Measurements from ENCODE around the gene PTPRJ. TPM values are rescaled to one million over a fixed set of nuclear protein-coding genes. Genes with fewer than 3 reads are reported as not detected.

Gene PTPRJ
- total RNA-seq, 3 donors from 2014 or later = 14.6 to 15.7 (median 14.7) TPM

DNA sequence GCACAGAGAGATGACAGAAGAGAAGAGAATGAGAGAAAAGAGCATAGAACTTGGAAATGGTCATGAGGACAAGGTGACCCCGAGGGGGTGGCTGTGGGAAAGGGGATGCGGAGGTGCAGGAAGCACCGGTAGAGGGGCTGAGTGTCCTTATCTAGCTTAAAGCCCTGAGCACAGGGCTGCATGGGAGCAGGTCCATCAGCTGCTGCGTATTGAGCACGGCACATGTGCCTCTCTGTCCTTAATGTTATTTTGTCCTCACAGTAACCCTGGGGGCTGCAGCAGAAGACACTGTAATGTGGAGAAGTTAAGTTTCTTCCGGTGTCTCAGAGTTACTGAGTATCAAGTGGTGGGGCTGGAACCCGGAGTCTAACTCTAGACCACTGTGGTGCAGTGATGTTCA is 141.9 kb downstream of the PTPRJ start:
- no peak for DNase-seq (ENCODE audit: low spot score in 2 of 2)
- no peak overlapping the region for H3K4me3 ChIP-seq
- no peaks in the 10 kb centered on the region for H3K27me3 ChIP-seq
- H3K9me3 ChIP-seq = no peaks in the 10 kb centered on the region
- no peak overlapping the region for H3K27ac ChIP-seq
- intact Hi-C loops (cut with DNase I; ENCODE audit: low total_unique reads) = no loop called here
- TF ChIP-seq POLR2AphosphoS5 (IDR thresholded peaks at IDR 0.05) = no peak
- TF ChIP-seq, protein P1, sequence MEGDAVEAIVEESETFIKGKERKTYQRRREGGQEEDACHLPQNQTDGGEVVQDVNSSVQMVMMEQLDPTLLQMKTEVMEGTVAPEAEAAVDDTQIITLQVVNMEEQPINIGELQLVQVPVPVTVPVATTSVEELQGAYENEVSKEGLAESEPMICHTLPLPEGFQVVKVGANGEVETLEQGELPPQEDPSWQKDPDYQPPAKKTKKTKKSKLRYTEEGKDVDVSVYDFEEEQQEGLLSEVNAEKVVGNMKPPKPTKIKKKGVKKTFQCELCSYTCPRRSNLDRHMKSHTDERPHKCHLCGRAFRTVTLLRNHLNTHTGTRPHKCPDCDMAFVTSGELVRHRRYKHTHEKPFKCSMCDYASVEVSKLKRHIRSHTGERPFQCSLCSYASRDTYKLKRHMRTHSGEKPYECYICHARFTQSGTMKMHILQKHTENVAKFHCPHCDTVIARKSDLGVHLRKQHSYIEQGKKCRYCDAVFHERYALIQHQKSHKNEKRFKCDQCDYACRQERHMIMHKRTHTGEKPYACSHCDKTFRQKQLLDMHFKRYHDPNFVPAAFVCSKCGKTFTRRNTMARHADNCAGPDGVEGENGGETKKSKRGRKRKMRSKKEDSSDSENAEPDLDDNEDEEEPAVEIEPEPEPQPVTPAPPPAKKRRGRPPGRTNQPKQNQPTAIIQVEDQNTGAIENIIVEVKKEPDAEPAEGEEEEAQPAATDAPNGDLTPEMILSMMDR (IDR thresholded peaks at IDR 0.05) = no peak
- TF ChIP-seq POLR2A (IDR thresholded peaks at IDR 0.05) = no peak
- H3K4me1 ChIP-seq = no peaks in the 10 kb centered on the region
- no peaks in the 10 kb centered on the region for H3K36me3 ChIP-seq

DNA sequence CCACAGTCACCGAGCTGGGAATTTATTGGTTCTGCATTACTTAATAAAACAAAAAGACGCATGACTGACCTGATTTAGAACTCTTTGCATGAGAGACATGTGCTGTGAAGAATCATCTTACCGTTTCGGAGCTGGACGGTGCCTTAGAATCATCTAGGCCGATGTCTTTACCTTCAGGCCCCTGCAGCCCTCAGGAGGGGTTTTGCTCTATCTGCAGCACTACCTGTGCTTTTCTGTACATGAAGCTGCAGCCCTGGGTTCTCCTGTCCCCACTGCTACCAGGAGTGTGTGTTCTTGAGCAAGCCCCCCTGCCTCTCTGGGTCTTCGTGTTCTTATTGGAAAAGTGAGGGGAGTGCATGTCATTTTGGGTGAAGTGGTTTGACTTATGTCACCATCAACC is 142.3 kb downstream of the PTPRJ start:
- no peak for DNase-seq (ENCODE audit: low spot score in 2 of 2)
- TF ChIP-seq, protein P1 (IDR thresholded peaks at IDR 0.05) = no peak
- TF ChIP-seq POLR2A (IDR thresholded peaks at IDR 0.05) (no peak), POLR2AphosphoS5 (IDR thresholded peaks at IDR 0.05) (no peak)
- Histone ChIP-seq H3K36me3 (no peaks in the 10 kb centered on the region), H3K27me3 (no peaks in the 10 kb centered on the region), H3K4me1 (no peaks in the 10 kb centered on the region), H3K27ac (no peak overlapping the region), H3K9me3 (no peaks in the 10 kb centered on the region), H3K4me3 (no peak overlapping the region)
- intact Hi-C loops (cut with DNase I; ENCODE audit: low total_unique reads) = no loop called here

DNA sequence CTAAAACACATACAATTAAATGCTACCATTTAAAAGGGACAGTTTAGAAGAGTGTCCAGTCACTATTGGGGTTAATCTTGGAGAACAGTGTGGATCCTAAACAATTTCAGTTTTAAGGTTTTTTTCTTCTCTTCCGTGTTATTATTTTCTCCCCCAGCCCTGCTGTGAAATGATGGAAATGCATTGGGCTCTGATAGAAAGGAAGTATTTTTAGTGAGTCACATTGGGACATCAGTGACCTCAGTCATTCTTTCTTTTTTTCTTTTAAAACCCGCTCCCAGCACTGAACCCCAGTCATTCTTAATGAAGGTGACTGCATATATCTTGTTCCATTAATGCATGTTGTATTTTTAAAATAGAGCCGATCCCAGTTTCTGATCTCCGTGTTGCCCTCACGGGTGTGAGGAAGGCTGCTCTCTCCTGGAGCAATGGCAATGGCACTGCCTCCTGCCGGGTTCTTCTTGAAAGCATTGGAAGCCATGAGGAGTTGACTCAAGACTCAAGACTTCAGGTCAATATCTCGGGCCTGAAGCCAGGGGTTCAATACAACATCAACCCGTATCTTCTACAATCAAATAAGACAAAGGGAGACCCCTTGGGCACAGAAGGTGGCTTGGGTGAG is 143.0 kb downstream of the PTPRJ start:
- intact Hi-C loops (cut with DNase I; ENCODE audit: low total_unique reads) = no loop called here
- no peak overlapping the region for H3K4me3 ChIP-seq

DNA sequence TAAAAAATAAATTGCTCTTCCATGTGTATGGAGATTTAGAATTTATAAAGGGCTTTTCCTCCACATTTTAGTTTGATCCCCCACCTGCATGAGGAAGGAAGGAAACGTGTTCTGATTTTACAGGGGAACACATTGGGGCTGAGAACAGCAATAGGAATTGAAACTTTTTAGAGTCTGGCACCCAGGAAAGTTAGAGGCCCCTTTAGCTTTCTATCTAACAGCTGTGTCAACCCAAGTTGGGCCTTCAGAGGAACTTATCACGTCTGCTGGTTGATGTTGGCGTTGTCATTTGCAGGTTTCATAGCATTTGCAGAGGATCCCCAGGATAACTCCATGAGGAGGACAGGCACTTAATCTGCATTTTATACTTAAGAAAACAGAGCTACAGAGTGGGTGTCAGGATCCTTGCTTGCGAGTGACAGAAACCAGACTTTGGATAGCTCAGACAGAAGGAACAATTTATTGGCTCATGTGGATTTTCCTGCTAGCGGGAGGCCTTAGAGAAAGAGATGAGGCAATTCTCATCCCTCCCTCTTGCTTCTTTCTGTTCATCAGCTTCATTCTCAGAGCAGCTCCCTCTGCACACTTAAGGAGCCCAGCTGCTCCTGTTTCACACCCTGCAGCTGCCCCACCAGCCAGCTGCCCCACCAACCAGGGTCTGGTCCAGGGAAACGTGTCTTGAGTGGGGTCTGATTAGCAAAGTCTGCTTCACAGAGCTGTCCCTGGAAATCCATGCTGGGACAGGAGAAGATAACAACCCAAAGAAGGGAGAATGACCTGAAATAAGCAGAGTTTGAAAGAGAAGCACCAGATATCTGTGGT is 143.8 kb downstream of the PTPRJ start:
- DNase-seq (ENCODE audit: low spot score in 2 of 2) = no peak

More for the DNA sequence above, 143.0 kb downstream of the PTPRJ start:
- DNase-seq (ENCODE audit: low spot score in 2 of 2) = no peak
- TF ChIP-seq, protein P1 (IDR thresholded peaks at IDR 0.05) = no peak
- no peak for TF ChIP-seq POLR2A (IDR thresholded peaks at IDR 0.05)
- TF ChIP-seq POLR2AphosphoS5 (IDR thresholded peaks at IDR 0.05) = no peak
- Histone ChIP-seq H3K27me3 (no peaks in the 10 kb centered on the region), H3K9me3 (no peaks in the 10 kb centered on the region), H3K27ac (no peak overlapping the region), H3K4me1 (no peaks in the 10 kb centered on the region), H3K36me3 (no peaks in the 10 kb centered on the region)

More for the DNA sequence above, 143.8 kb downstream of the PTPRJ start:
- Histone ChIP-seq H3K36me3 (no peaks in the 10 kb centered on the region), H3K27ac (peak overlapping the region in 1 of 2 donors; percentile 16), H3K4me3 (no peak overlapping the region), H3K9me3 (no peaks in the 10 kb centered on the region), H3K27me3 (no peaks in the 10 kb centered on the region), H3K4me1 (no peaks in the 10 kb centered on the region)
- TF ChIP-seq, protein P1 (IDR thresholded peaks at IDR 0.05) = no peak
- TF ChIP-seq POLR2A (IDR thresholded peaks at IDR 0.05) (no peak), POLR2AphosphoS5 (IDR thresholded peaks at IDR 0.05) (no peak)
- intact Hi-C loops (cut with DNase I; ENCODE audit: low total_unique reads) = no loop called here

All from breast epithelium (tissue), 4 donors.